Erythroblast (primary cell): Measurements from ENCODE around the gene SETD5.
A peak's percentile ranks its signal among the peaks of the same experiment; 100 is the strongest.
"Not testable (repeated sequence)": the region's sequence is repeated elsewhere in the genome, so short reads cannot be mapped to it uniquely, and the experiment has no call there.

Experiments used
- DNase-seq, 2 experiments: peaks; one replicate each; lab custom pipeline; 2025; lab: John Stamatoyannopoulos, UW
- GATA1 ChIP-seq: IDR thresholded peaks from 2 replicates; pipeline ENCODE4 v1.6.1; 2011; ENCODE audit warnings: low read depth, mild to moderate bottlenecking, control low read depth, low read length, moderate library complexity
- POLR2A ChIP-seq: IDR thresholded peaks from 2 replicates; pipeline ENCODE4 v1.6.1; 2011; ENCODE audit warnings: mild to moderate bottlenecking, low read length

Gene SETD5

GRCh38 chr3:9474482-9474881 is 77.1 kb downstream of the SETD5 start:
- no peak for DNase-seq
- no peak for TF ChIP-seq POLR2A
- TF ChIP-seq GATA1, result no peak

GRCh38 chr3:9476935-9477334 is 79.5 kb downstream of the SETD5 start:
- TF ChIP-seq POLR2A (no peak), GATA1 (no peak)

GRCh38 chr3:9480265-9480664 is 82.8 kb downstream of the SETD5 start:
- DNase-seq, result no peak
- TF ChIP-seq POLR2A (no peak), GATA1 (no peak)

More at GRCh38 chr3:9476935-9477334, 79.5 kb downstream of the SETD5 start:
- no peak for DNase-seq

- no peak for DNase-seq
- no peak for TF ChIP-seq GATA1
- no peak for TF ChIP-seq POLR2A
These were observed 87.8 kb downstream of the SETD5 start for GRCh38 chr3:9485248-9485647.

DNA sequence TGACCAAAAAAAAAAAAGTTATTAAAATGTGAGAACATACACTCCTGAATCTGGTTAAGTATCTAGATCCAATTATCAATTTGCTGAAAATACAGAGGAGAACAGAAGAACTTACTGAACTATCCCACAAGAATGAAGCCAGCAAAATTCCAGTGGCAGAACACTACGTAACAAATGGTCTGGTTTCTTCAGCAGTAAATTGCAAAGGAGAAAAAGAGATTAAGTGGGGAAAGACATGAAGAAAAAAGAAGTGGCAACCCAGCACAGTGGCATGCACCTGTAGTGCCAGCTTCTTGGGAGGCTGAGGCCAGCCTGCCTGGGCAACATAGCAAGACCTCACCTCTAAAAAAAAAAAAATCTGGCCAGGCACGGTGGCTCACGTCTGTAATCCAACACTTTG is 94.1 kb downstream of the SETD5 start:
- no peak for DNase-seq
- TF ChIP-seq GATA1 (no peak), POLR2A (no peak)

DNA sequence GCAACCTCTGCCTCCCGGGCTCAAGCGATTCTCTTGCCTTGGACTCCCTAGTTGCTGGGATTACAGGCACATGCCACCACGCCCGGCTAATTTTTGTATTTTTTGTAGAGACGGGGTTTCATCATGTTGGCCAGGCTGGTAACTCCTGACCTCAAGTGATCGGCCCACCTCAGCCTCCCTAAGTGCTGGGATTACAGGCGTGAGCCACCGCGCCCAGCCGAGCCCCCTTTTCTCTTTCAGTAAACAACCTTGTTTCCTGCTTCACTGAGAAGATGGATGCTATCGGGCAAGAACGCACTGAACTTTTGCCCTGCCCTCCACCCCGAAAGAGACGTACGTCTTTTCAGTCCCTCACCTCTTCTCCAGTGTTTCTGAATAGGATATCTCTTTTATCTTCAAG is 96.6 kb downstream of the SETD5 start:
- not testable (repeated sequence) for DNase-seq

GRCh38 chr3:9496893-9497292 is 99.5 kb downstream of the SETD5 start:
- no peak for DNase-seq
- TF ChIP-seq GATA1, result no peak
- TF ChIP-seq POLR2A, result no peak

DNA sequence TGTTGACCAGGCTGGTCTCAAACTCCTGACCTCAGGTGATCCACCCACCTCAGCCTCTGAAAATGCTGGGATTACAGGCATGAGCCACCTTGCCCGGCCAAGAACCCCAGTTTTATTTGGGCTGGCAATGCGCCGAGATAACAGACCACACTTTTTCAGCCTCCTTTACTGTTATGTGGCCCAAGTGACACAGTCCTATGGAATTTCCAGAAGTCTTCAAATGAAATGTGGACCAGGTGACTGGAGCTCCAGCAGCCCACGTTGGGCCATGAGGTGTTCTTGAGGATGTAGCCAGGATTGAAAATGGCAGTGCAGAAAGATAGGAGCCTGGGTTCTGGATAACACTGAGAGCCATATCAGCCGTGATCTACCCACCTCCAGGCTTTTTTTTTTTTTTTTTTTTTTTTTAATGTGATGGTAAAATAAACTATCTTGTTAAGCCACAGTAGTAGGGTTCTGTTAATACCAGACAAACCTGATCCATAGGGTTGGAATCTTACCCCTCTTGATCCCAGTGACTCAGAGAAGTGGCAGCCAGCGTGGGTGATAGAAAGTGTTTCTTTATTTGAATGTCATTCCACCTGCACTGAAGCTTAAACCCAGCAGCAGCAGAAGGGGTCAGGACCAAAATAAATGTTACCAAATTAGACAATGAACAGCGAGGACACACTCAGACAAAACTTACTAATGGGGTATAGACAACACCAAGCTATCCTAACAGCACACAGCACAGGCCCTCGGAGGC is 100.6 kb downstream of the SETD5 start:
- TF ChIP-seq GATA1 (no peak), POLR2A (no peak)
- DNase-seq, result no peak

DNA sequence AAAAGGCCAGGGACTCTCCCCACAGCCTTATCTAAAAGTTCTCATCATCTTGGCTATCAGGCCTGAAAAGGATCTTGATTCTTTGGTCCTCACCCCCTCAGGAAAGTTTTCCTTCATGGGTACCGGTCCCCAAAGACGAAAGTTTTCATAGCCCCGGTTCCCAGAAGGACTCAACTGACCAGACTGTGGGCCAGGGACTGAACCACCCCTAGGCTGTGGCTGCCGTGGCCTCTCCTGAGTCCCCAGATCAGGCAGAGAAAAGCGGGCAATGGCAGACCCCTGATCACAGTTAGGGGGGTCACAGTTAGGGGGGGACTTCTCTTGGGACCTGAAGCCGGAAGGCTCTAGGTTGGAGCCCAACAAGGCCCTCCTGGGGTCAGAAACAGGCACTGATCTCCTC is 101.4 kb downstream of the SETD5 start:
- TF ChIP-seq GATA1 (no peak), POLR2A (no peak)
- no peak for DNase-seq

DNA sequence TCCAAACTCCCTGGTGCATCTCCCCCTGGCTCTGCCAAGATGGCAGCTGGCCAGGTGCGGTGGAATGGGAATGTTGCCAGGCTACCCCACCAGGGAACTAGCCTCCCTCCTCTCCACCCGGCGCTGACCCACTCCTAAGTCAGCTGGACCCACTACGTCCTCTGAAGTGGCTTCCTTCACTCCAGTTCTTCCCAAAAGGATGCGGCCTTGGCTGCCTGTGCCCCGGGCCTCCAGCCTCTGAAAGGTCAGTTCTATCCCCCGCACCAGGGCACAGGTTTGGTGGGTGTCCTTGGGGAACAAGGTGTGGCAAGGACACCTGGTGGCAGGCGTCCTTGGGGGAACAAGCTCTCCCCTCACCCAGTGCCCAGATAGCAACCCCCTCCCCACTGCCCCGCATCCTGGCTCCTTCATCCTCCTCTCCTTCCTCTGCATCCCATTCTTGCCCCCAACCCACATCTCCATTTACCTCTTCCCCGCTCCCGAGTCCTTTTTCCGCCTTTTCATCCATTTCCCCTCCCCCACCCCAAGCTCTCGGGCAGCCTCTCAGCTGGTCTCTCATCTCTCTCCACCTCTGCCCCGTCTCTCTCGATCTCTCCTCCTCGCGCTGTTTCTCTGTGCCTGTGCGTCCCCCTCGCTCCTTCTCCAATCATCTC is 102.2 kb downstream of the SETD5 start:
- no peak for TF ChIP-seq POLR2A
- TF ChIP-seq GATA1, result no peak
- DNase-seq, result no peak

DNA sequence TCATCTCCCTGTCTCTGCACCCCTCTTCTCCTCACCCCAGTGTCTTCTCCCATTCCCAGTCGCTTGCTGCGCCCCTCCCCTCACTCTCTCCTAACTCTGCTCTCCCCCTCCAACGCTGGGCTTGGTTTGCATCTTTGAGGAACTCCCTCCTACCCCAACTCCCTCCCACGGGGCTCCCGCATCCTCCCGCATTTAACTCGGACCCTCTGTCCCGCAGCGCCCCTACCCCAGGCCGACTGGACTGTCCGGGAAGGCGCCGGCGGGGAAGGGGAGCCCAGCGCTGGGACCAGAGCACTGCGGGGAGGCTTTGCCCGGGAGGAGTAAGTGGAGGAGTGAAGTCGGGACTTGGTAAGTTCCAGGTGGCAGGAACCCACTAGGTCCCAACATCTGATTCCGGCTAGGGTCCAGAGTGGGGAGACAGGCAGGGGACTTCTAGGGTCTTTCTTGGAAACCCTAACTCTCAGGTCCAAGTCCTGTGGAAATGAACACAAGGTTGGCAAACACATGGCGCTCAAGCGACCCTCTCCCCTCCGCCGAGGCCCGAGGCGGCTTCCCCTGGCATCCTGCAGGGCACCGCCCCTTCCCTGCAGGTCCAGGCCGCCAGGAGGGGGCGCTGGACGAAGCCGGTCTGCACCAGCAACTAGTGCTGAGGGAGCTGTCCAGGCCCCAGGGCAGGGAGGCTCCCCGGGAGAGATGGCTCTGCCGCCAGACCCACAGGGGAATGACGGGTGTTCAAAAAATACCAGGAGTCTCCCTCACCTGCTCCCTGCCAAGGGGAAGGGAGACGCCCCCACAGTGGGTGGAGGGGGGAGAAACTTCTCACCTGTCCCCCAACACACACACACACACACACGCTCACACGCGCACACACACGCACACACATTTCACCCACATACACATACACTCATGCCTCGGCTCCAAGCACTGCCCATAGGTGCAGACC is 103.0 kb downstream of the SETD5 start:
- DNase-seq, result peak; percentile 73 to 76
- TF ChIP-seq POLR2A (no peak), GATA1 (no peak)

DNA sequence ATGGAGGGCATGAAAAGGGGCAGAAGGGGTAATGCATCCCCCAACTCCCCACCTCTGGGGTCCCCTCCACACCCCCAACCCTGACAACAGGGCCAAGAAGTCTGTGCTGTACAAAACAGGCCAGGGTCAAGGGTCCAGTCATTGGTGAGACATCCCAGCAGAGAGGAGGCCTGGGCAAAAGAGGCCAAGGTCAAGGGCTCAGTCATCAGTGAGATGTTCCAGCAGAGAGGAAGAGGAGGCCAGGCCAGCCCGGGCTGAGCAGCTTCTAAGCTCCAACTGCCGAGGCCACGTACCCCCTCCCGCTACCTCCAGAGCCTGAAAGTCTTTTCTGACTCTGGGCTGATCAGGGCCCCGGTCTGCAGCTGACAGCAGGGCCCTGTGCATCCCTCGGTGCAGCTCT is 103.8 kb downstream of the SETD5 start:
- DNase-seq, result no peak
- no peak for TF ChIP-seq POLR2A
- no peak for TF ChIP-seq GATA1

GRCh38 chr3:9503283-9503682 is 105.9 kb downstream of the SETD5 start:
- no peak for TF ChIP-seq GATA1
- TF ChIP-seq POLR2A, result no peak
- DNase-seq, result peak; percentile 67 to 83
